Fibroblast of lung (primary cell): Measurements from ENCODE around the gene ANO6. TPM values are rescaled to one million over a fixed set of nuclear protein-coding genes. Genes with fewer than 3 reads are reported as not detected.

Experiments used
- DNase-seq, 2 donors: peaks; one replicate each; pipeline versions ENCODE4 v3.0.0 to v3.0.0-alpha.2; 2010; ENCODE audit warnings: low read depth in 2 of 2
- H2AFZ ChIP-seq: 2 replicates; pipeline ENCODE4 v1.5.1; 2012; ENCODE audit warnings: low read length, control low read depth, inconsistent platforms
- H3K27ac ChIP-seq: 2 replicates; pipeline ENCODE4 v1.5.1; 2011; ENCODE audit warnings: low read length, control low read depth; ENCODE audit not compliant: insufficient read depth
- H3K27me3 ChIP-seq: 2 replicates; pipeline ENCODE4 v1.5.1; 2011; ENCODE audit warnings: mild to moderate bottlenecking, low read length; ENCODE audit not compliant: control insufficient read depth, insufficient read depth
- H3K36me3 ChIP-seq: 2 replicates; pipeline ENCODE4 v1.5.1; 2011; ENCODE audit warnings: low read length; ENCODE audit not compliant: control insufficient read depth, insufficient read depth
- H3K4me1 ChIP-seq: 2 replicates; pipeline ENCODE4 v1.5.1; 2011; ENCODE audit warnings: low read length; ENCODE audit not compliant: control insufficient read depth, insufficient read depth; ENCODE audit errors: extremely low read depth
- H3K4me2 ChIP-seq: 2 replicates; pipeline ENCODE4 v1.5.1; 2011; ENCODE audit warnings: low read length, control low read depth; ENCODE audit not compliant: insufficient read depth; ENCODE audit errors: extremely low read depth
- H3K4me3 ChIP-seq, 4 experiments: fragments of 200-600 bp in 1 of 4; sonication (generic) in 1 of 4; replicated peaks in 1 of 4; 2 replicates each; pipeline ENCODE4 v1.5.1; 2011 to 2016; ENCODE audit warnings: low read length in 4 of 4, low read depth in 3 of 4, mild to moderate bottlenecking in 3 of 4, control low read depth in 2 of 4, inconsistent platforms in 1 of 4, mixed read lengths in 1 of 4; ENCODE audit not compliant: insufficient read depth in 1 of 4; ENCODE audit errors: control extremely low read depth in 1 of 4
- H3K79me2 ChIP-seq: 2 replicates; pipeline ENCODE4 v1.5.1; 2012; ENCODE audit warnings: mild to moderate bottlenecking, low read length, inconsistent platforms; ENCODE audit not compliant: control insufficient read depth, insufficient read depth
- H3K9ac ChIP-seq: 2 replicates; pipeline ENCODE4 v1.5.1; 2011; ENCODE audit warnings: mild to moderate bottlenecking, low read length, control low read depth; ENCODE audit not compliant: insufficient read depth
- H3K9me3 ChIP-seq: 2 replicates; pipeline ENCODE4 v1.5.1; 2012; ENCODE audit warnings: low read depth, low read length; ENCODE audit not compliant: control insufficient read depth, insufficient read depth
- H4K20me1 ChIP-seq: 2 replicates; pipeline ENCODE4 v1.5.1; 2011; ENCODE audit warnings: low read length; ENCODE audit not compliant: control insufficient read depth, insufficient read depth; ENCODE audit errors: extremely low read depth
- EZH2 ChIP-seq: IDR thresholded peaks from 2 replicates; pipeline ENCODE4 v1.5.1; 2012; ENCODE audit warnings: low read length, control low read depth, mild to moderate bottlenecking; ENCODE audit errors: missing control alignments
- polyA plus RNA-seq, 2 donors: library from polyadenylated mRNA; depleted of rRNA in 1 of 2; stranded (reverse) in 1 of 2; unstranded in 1 of 2; fragments of >200 nt; gene quantifications; 2 replicates each; pipeline ENCODE4 v1.2.1, GENCODE V29; 2011 to 2012; ENCODE audit warnings: missing spikeins in 1 of 2
- total RNA-seq: library from RNA; depleted of rRNA; stranded (reverse); fragments of >200 nt; gene quantifications from 2 replicates; pipeline ENCODE4 v1.2.1, GENCODE V29; 2014
- TF ChIP-seq, protein P1 (sequence below), 2 donors: IDR thresholded peaks in 1 of 2; conservative IDR thresholded peaks in 1 of 2; 1 replicate in 1 of 2; 2 replicates in 1 of 2; pipeline ENCODE4 v1.5.1; 2011 to 2012; ENCODE audit warnings: low read length in 2 of 2, control low read depth in 1 of 2, inconsistent platforms in 1 of 2, low read depth in 1 of 2, mild to moderate bottlenecking in 1 of 2

ANO6 gene
- total and polyA plus RNA-seq, 2 donors (not counting 1 experiment from before 2014, with no cell fraction given): 59.1 to 69.1 TPM

DNA sequence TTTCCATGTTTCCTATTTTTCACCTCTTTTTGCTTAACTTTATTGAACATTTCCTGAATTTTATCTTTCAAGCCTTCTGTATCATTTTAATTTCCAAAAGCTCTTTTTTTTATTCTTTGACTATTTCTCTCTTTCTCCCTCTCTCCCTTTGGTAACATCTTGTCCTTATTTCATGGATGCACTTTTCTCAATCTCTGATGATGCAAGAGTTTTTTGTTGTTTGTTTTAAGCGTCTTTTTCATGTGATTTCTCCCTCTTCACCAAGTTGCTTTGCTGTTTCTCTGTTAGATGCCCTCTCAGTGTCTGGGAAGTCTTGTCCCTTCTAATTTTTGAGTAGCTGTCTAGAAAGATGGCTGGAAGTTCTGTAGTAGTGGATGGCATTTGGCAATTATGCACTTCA, 62.6 kb downstream of the ANO6 start:
- Histone ChIP-seq H3K9me3 (no peaks in the 10 kb centered on the region), H3K27ac (no peak overlapping the region), H3K4me3 (no peak overlapping the region), H3K4me1 (peaks cover 5% of the 10 kb centered on the region), H3K4me2 (no peak overlapping the region), H3K36me3 (no peaks in the 10 kb centered on the region), H4K20me1 (no peaks in the 10 kb centered on the region), H3K9ac (no peak overlapping the region), H2AFZ (no peak overlapping the region), H3K79me2 (peaks cover 18% of the 10 kb centered on the region), H3K27me3 (no peaks in the 10 kb centered on the region)
- TF ChIP-seq, protein P1, sequence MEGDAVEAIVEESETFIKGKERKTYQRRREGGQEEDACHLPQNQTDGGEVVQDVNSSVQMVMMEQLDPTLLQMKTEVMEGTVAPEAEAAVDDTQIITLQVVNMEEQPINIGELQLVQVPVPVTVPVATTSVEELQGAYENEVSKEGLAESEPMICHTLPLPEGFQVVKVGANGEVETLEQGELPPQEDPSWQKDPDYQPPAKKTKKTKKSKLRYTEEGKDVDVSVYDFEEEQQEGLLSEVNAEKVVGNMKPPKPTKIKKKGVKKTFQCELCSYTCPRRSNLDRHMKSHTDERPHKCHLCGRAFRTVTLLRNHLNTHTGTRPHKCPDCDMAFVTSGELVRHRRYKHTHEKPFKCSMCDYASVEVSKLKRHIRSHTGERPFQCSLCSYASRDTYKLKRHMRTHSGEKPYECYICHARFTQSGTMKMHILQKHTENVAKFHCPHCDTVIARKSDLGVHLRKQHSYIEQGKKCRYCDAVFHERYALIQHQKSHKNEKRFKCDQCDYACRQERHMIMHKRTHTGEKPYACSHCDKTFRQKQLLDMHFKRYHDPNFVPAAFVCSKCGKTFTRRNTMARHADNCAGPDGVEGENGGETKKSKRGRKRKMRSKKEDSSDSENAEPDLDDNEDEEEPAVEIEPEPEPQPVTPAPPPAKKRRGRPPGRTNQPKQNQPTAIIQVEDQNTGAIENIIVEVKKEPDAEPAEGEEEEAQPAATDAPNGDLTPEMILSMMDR (conservative IDR thresholded peaks at IDR 0.05 in 1 of 2, IDR thresholded peaks at IDR 0.05 in 1 of 2; ENCODE audit: low read depth in 1 of 2, low read length in 2 of 2): no peak
- TF ChIP-seq EZH2: no peak
- DNase-seq: peak in 1 of 2 donors; percentile 32

DNA sequence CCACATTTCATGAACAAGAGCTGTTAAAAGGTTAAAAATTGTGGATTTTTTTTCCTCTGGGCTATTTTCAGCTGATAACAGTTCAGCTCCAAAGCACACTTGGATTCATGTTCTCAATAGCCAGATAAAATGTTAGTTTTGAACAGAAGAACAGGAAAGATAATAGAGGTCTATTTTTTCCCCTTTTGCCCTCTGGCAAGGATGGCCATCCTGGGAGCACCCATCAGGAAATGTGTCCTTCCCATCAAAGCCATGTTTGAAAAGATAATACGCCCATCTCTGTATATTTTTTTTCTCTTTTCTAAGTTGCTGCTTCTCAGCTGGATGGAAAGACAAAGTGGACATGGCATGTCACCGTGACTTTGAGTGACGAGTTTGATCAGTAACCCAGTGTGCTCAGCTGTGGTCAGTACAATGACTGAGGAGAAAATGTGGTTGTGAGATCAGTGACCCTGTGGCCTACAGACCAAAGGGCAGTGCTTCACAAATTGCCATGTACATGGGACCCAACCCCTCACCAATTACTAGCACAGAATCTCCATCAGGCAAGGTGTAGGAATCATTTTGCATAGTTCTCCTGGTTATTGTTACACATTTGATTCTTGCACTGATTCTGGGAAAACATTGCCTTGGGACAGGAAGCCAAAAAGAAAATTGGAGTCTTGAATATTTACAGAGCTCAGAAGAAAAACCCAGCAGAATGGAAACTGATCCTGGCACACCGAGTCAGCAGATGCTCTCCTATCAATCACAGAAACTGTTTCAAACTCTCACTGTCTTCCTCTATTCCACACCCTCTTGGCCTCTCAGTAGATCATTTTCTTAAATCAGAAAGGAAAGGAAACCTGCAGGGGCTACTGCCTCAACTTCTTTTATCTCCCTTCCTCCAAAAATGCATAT, 64.3 kb downstream of the ANO6 start:
- DNase-seq: no peak
- Histone ChIP-seq H3K9ac (no peak overlapping the region), H3K4me3 (no peak overlapping the region), H4K20me1 (no peaks in the 10 kb centered on the region), H3K9me3 (no peaks in the 10 kb centered on the region), H3K27ac (no peak overlapping the region), H2AFZ (no peak overlapping the region), H3K79me2 (peaks cover 15% of the 10 kb centered on the region), H3K36me3 (no peaks in the 10 kb centered on the region), H3K4me1 (peaks cover 6% of the 10 kb centered on the region), H3K4me2 (no peak overlapping the region), H3K27me3 (no peaks in the 10 kb centered on the region)
- TF ChIP-seq, protein P1 (conservative IDR thresholded peaks at IDR 0.05 in 1 of 2, IDR thresholded peaks at IDR 0.05 in 1 of 2; ENCODE audit: low read depth in 1 of 2, low read length in 2 of 2): no peak
- TF ChIP-seq EZH2: no peak

DNA sequence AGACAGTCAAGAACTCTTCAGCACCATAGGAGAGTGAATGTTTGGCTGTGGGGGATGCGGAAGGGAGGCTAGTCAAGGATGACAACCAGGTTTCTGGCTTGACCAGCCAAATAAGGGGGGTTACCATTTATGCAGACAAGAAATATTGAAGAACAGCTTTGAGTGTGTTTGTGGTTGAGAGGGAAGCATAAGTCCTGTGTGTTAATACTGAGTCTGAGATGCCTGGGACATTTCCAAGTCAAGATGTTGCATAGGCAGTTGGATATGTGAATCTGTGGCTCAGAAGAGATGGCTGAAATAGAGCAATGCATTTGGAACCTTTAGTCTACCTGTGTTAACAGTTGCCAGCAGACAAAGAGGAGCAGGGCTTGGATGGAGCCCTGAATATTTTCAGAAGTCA, 66.1 kb downstream of the ANO6 start:
- TF ChIP-seq EZH2: no peak
- TF ChIP-seq, protein P1 (conservative IDR thresholded peaks at IDR 0.05 in 1 of 2, IDR thresholded peaks at IDR 0.05 in 1 of 2; ENCODE audit: low read depth in 1 of 2, low read length in 2 of 2): no peak
- Histone ChIP-seq H3K4me2 (no peak overlapping the region), H3K4me3 (no peak overlapping the region), H2AFZ (no peak overlapping the region), H3K4me1 (peaks cover 6% of the 10 kb centered on the region), H3K27me3 (no peaks in the 10 kb centered on the region), H4K20me1 (no peaks in the 10 kb centered on the region), H3K79me2 (peaks cover 12% of the 10 kb centered on the region), H3K27ac (no peak overlapping the region), H3K9me3 (no peaks in the 10 kb centered on the region), H3K36me3 (no peaks in the 10 kb centered on the region), H3K9ac (no peak overlapping the region)
- peak in 1 of 2 donors; percentile 51 for DNase-seq
